Thyroid gland (tissue), 4 donors: Measurements from ENCODE around the gene LCN15.

ENCODE experiments used
- POLR2A ChIP-seq, 2 donors: fragments of 450-650 bp; IDR thresholded peaks; one replicate each; pipeline ENCODE4 v1.6.1; 2017; ENCODE audit warnings: antibody characterized with exemption in 2 of 2, mild to moderate bottlenecking in 2 of 2, moderate library complexity in 1 of 2
- TF ChIP-seq, protein P1 (sequence below), 6 experiments: fragments of 200-600 bp in 3 of 6; fragments of 450-650 bp in 3 of 6; sonication (generic) in 3 of 6; IDR thresholded peaks; one replicate each; pipeline ENCODE4 v1.5.1; 2016 to 2019; ENCODE audit warnings: antibody characterized with exemption in 6 of 6, mild to moderate bottlenecking in 2 of 6, inconsistent platforms in 1 of 6, moderate library complexity in 1 of 6

GRCh38 chr9:136795000-136795348 lies 30.7 kb upstream of the LCN15 start:
- TF ChIP-seq, protein P1, sequence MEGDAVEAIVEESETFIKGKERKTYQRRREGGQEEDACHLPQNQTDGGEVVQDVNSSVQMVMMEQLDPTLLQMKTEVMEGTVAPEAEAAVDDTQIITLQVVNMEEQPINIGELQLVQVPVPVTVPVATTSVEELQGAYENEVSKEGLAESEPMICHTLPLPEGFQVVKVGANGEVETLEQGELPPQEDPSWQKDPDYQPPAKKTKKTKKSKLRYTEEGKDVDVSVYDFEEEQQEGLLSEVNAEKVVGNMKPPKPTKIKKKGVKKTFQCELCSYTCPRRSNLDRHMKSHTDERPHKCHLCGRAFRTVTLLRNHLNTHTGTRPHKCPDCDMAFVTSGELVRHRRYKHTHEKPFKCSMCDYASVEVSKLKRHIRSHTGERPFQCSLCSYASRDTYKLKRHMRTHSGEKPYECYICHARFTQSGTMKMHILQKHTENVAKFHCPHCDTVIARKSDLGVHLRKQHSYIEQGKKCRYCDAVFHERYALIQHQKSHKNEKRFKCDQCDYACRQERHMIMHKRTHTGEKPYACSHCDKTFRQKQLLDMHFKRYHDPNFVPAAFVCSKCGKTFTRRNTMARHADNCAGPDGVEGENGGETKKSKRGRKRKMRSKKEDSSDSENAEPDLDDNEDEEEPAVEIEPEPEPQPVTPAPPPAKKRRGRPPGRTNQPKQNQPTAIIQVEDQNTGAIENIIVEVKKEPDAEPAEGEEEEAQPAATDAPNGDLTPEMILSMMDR (IDR thresholded peaks at IDR 0.05): no peak
- no peak for TF ChIP-seq POLR2A (IDR thresholded peaks at IDR 0.05)
